Osteoblast (primary cell): ENCODE results near the gene FRMPD2. TPM values are rescaled to one million over a fixed set of nuclear protein-coding genes. Genes with fewer than 3 reads are reported as not detected.

ENCODE experiments used
- DNase-seq: peaks from one replicate; pipeline ENCODE4 v3.0.0; 2011; ENCODE audit warnings: low spot score, mixed read lengths; ENCODE audit not compliant: insufficient read length; ENCODE audit errors: missing footprints
- H2AFZ ChIP-seq: 2 replicates; pipeline ENCODE4 v1.6.0; 2011; ENCODE audit warnings: mild to moderate bottlenecking, low read length
- H3K27ac ChIP-seq: 2 replicates; pipeline ENCODE4 v1.5.1; 2011; ENCODE audit warnings: mild to moderate bottlenecking, low read depth, low read length, moderate library complexity
- H3K27me3 ChIP-seq: 2 replicates; pipeline ENCODE4 v1.6.0; 2012; ENCODE audit warnings: mild to moderate bottlenecking, control low read depth, inconsistent platforms, low read length, moderate library complexity; ENCODE audit not compliant: insufficient read depth
- H3K36me3 ChIP-seq: 2 replicates; pipeline ENCODE4 v1.5.1; 2011; ENCODE audit warnings: mild to moderate bottlenecking, low read length, control low read depth, moderate library complexity; ENCODE audit not compliant: insufficient read depth
- H3K4me1 ChIP-seq: 2 replicates; pipeline ENCODE4 v1.5.1; 2011; ENCODE audit warnings: mild to moderate bottlenecking, low read length, control low read depth, moderate library complexity; ENCODE audit not compliant: insufficient read depth
- H3K4me2 ChIP-seq: 2 replicates; pipeline ENCODE4 v1.6.0; 2011; ENCODE audit warnings: mild to moderate bottlenecking, low read length; ENCODE audit not compliant: insufficient read depth
- H3K4me3 ChIP-seq: fragments of 200-600 bp; sonication (generic); 3 replicates; pipeline ENCODE4 v1.5.1; 2012; ENCODE audit warnings: mild to moderate bottlenecking, low read length, inconsistent platforms; ENCODE audit not compliant: insufficient read depth
- H3K79me2 ChIP-seq: 2 replicates; pipeline ENCODE4 v1.6.0; 2012; ENCODE audit warnings: mild to moderate bottlenecking, low read length, control low read depth, inconsistent platforms; ENCODE audit not compliant: insufficient read depth
- H3K9me3 ChIP-seq: 2 replicates; pipeline ENCODE4 v1.5.1; 2011; ENCODE audit warnings: low read depth, low read length, control low read depth
- H4K20me1 ChIP-seq: 2 replicates; pipeline ENCODE4 v1.6.0; 2012; ENCODE audit warnings: mild to moderate bottlenecking, low read length, control low read depth; ENCODE audit not compliant: insufficient read depth
- CTCF ChIP-seq: IDR thresholded peaks from 2 replicates; pipeline ENCODE4 v1.5.1; 2011; ENCODE audit warnings: mild to moderate bottlenecking, low read depth, low read length, moderate library complexity; ENCODE audit errors: extremely low read depth
- total RNA-seq: library from RNA; depleted of rRNA; stranded (reverse); fragments of >200 nt; gene quantifications from 2 replicates; pipeline ENCODE4 v1.2.3, GENCODE V29; 2012

FRMPD2 gene
- total RNA-seq, 1 donor, result not detected

DNA sequence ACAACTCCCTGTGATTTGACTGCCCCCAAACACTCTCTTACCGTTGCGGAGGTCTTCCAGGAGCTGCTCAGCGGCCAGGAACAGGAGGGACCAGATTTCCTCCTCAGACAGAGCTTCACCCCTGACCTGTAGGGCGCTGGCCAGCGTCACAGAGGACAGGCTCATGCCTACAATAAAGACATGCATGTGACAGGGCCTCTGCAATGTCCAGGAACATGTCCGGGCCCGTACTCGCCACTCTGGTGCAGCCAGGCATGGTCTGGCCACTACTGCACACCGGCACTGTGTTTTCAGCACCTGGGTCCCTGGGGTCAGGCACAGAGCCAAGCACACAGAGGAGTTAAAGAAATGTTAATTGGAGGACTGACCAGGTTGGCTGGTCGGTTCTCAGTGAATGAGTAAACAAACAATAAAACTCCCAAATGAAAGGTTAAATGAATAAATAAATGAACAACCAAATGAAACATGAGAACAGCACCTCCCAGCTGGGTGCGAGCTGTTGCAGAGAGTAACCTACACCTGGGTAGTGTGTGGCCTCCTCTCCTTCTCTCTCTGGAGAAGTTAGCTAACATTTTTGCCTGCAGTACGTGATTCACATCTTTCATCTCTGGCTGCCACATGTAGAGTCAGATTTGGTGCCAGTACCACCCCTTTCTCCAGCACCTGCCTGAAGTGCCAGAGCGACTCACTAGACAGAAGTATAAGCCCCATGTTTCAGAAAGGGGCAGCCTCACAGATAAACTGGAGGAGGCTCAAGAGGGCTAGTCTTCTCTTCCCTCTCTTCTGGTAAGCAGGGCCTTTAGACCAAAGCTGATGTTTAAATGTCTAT is 22.8 kb downstream of the FRMPD2 start:
- no peaks in the 10 kb centered on the region for H3K9me3 ChIP-seq
- no peak for TF ChIP-seq CTCF
- H2AFZ ChIP-seq, result no peak overlapping the region
- H3K27me3 ChIP-seq, result no peaks in the 10 kb centered on the region
- no peaks in the 10 kb centered on the region for H3K79me2 ChIP-seq
- H3K4me2 ChIP-seq, result no peak overlapping the region
- peaks cover 5% of the 10 kb centered on the region for H3K4me1 ChIP-seq
- no peak for DNase-seq
- H4K20me1 ChIP-seq, result no peaks in the 10 kb centered on the region
- no peak overlapping the region for H3K27ac ChIP-seq
- no peak overlapping the region for H3K4me3 ChIP-seq
- H3K36me3 ChIP-seq, result no peaks in the 10 kb centered on the region

GRCh38 chr10:48251152-48251524 is 23.4 kb downstream of the FRMPD2 start:
- H3K36me3 ChIP-seq, result no peaks in the 10 kb centered on the region

DNA sequence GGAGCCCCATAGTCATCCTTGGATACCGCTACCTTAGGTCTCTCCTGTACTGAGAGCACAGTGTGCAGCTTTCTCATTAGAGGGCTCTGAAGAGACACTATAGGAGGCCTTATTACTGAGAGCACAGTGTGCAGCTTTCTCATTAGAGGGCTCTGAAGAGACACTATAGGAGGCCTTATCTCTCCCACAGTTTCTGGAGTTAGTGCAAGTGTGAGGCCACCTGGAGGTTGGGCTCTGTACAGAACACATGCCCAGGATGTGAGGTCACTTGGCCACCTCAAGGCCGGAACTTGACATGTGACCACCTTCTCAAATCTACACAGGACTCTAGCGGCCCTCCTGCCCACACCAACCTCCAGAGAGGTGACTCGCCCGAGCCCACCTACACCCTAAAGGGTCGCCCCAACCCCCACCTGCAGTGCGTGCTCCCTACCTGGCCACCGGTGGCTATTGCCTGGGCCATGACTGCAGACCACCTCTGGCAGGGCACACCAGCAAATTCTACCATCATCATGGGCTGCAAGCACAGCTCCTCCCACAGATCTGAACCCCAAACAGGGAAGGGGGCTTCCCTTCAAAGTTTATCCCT is 24.6 kb downstream of the FRMPD2 start:
- Histone ChIP-seq H3K4me2 (no peak overlapping the region), H4K20me1 (no peaks in the 10 kb centered on the region), H3K79me2 (no peaks in the 10 kb centered on the region), H3K27me3 (peaks cover 3% of the 10 kb centered on the region), H2AFZ (no peak overlapping the region), H3K4me1 (peaks cover 5% of the 10 kb centered on the region), H3K27ac (no peak overlapping the region), H3K36me3 (no peaks in the 10 kb centered on the region), H3K4me3 (no peak overlapping the region), H3K9me3 (no peaks in the 10 kb centered on the region)
- no peak for TF ChIP-seq CTCF
- no peak for DNase-seq

More at GRCh38 chr10:48251152-48251524, 23.4 kb downstream of the FRMPD2 start:
- no peak overlapping the region for H3K4me2 ChIP-seq
- H3K4me3 ChIP-seq, result no peak overlapping the region
- H4K20me1 ChIP-seq, result no peaks in the 10 kb centered on the region
- peaks cover 5% of the 10 kb centered on the region for H3K4me1 ChIP-seq
- no peak for DNase-seq
- H3K27ac ChIP-seq, result no peak overlapping the region
- no peaks in the 10 kb centered on the region for H3K27me3 ChIP-seq
- no peaks in the 10 kb centered on the region for H3K79me2 ChIP-seq
- no peak for TF ChIP-seq CTCF
- no peaks in the 10 kb centered on the region for H3K9me3 ChIP-seq
- H2AFZ ChIP-seq, result no peak overlapping the region

GRCh38 chr10:48249004-48249762 is 25.3 kb downstream of the FRMPD2 start:
- Histone ChIP-seq H3K36me3 (no peaks in the 10 kb centered on the region), H3K9me3 (no peaks in the 10 kb centered on the region), H3K4me1 (peaks cover 2% of the 10 kb centered on the region), H3K79me2 (no peaks in the 10 kb centered on the region), H3K27me3 (peaks cover 9% of the 10 kb centered on the region), H3K27ac (no peak overlapping the region), H3K4me2 (no peak overlapping the region), H4K20me1 (no peaks in the 10 kb centered on the region), H3K4me3 (no peak overlapping the region), H2AFZ (no peak overlapping the region)
- no peak for DNase-seq
- no peak for TF ChIP-seq CTCF
